ENCODE results near the gene NPIPB8. TPM values are rescaled to one million over a fixed set of nuclear protein-coding genes. Genes with fewer than 3 reads are reported as not detected.
"Not testable (repeated sequence)": the region's sequence is repeated elsewhere in the genome, so short reads cannot be mapped to it uniquely, and the experiment has no call there.

Gene NPIPB8
- total RNA-seq, 1 experiment from 2014 or later, result not detected

- Histone ChIP-seq H3K4me3 (ENCODE audit: low read depth in 2 of 2, low read length in 2 of 2) (no peak overlapping the region), H3K9me3 (ENCODE audit: control insufficient read depth, insufficient read depth, low read depth, low read length) (no peaks in the 10 kb centered on the region), H3K4me1 (ENCODE audit: control insufficient read depth, insufficient read depth, low read length) (no peaks in the 10 kb centered on the region; the same call in 1 of the 2 replicates), H3K36me3 (ENCODE audit: control insufficient read depth, insufficient read depth, low read length) (no peaks in the 10 kb centered on the region), H3K27me3 (ENCODE audit: control insufficient read depth, insufficient read depth, low read length) (no peaks in the 10 kb centered on the region), H3K27ac (ENCODE audit: low read length) (no peak overlapping the region)
- in situ Hi-C loops (cut with HindIII; ENCODE audit: low pct_unique_long_range_greater_than_20kb, low sequenced_read_pairs) (no loop called here), intact Hi-C loops (cut with micrococcal nuclease; ENCODE audit: unreplicated experiment) (no loop called here)
- TF ChIP-seq REST (IDR thresholded peaks at IDR 0.05; ENCODE audit: insufficient read depth in 1 of 2, low read depth in 2 of 2, low read length in 1 of 2) (no peak), SIN3A (IDR thresholded peaks at IDR 0.05; ENCODE audit: borderline replicate concordance, insufficient read depth, low read depth, low read length) (no peak), POLR2AphosphoS5 (IDR thresholded peaks at IDR 0.05; ENCODE audit: low read depth, low read length) (no peak)
- DNase-seq (ENCODE audit: low read depth, low spot score), result no peak
- ATAC-seq, result no peak
- ChIA-PET POLR2A (no interaction called here), CTCF (no interaction called here)
- no TSS peak for BruUV-seq (replicated peaks)
These were observed 31.4 kb upstream of the NPIPB8 start for GRCh38 chr16:28606291-28607115.

GRCh38 chr16:28607116-28607623 lies 30.7 kb upstream of the NPIPB8 start:
- Histone ChIP-seq H3K27me3 (ENCODE audit: control insufficient read depth, insufficient read depth, low read length) (no peaks in the 10 kb centered on the region), H3K36me3 (ENCODE audit: control insufficient read depth, insufficient read depth, low read length) (no peaks in the 10 kb centered on the region), H3K4me1 (ENCODE audit: control insufficient read depth, insufficient read depth, low read length) (no peaks in the 10 kb centered on the region; the same call in 1 of the 2 replicates), H3K27ac (ENCODE audit: low read length) (no peak overlapping the region), H3K9me3 (ENCODE audit: control insufficient read depth, insufficient read depth, low read depth, low read length) (no peaks in the 10 kb centered on the region), H3K4me3 (ENCODE audit: low read depth in 2 of 2, low read length in 2 of 2) (no peak overlapping the region)
- intact Hi-C loops (cut with micrococcal nuclease; ENCODE audit: unreplicated experiment) (no loop called here), in situ Hi-C loops (cut with HindIII; ENCODE audit: low pct_unique_long_range_greater_than_20kb, low sequenced_read_pairs) (no loop called here)
- ATAC-seq, result no peak
- CTCF ChIA-PET, result no interaction called here
- no peak for DNase-seq (ENCODE audit: low read depth, low spot score)
- POLR2A ChIA-PET, result no interaction called here
- no TSS peak for BruUV-seq (replicated peaks)
- TF ChIP-seq POLR2AphosphoS5 (IDR thresholded peaks at IDR 0.05; ENCODE audit: low read depth, low read length) (no peak), CTCF (IDR thresholded peaks at IDR 0.05) (no peak), REST (IDR thresholded peaks at IDR 0.05; ENCODE audit: insufficient read depth in 1 of 2, low read depth in 2 of 2, low read length in 1 of 2) (no peak), SIN3A (IDR thresholded peaks at IDR 0.05; ENCODE audit: borderline replicate concordance, insufficient read depth, low read depth, low read length) (no peak)

- CTCF ChIA-PET; in situ Hi-C loops (cut with HindIII; ENCODE audit: low pct_unique_long_range_greater_than_20kb, low sequenced_read_pairs): not testable (repeated sequence)
These were observed 30.0 kb upstream of the NPIPB8 start for GRCh38 chr16:28607681-28608495.

GRCh38 chr16:28608496-28608808 lies 29.4 kb upstream of the NPIPB8 start:
- intact Hi-C loops (cut with micrococcal nuclease; ENCODE audit: unreplicated experiment); H3K4me3 ChIP-seq (ENCODE audit: low read depth in 2 of 2, low read length in 2 of 2); H3K27ac ChIP-seq (ENCODE audit: low read length); ATAC-seq; in situ Hi-C loops (cut with HindIII; ENCODE audit: low pct_unique_long_range_greater_than_20kb, low sequenced_read_pairs); BruUV-seq (replicated peaks); H3K27me3 ChIP-seq (ENCODE audit: control insufficient read depth, insufficient read depth, low read length); DNase-seq (ENCODE audit: low read depth, low spot score); H3K9me3 ChIP-seq (ENCODE audit: control insufficient read depth, insufficient read depth, low read depth, low read length); H3K36me3 ChIP-seq (ENCODE audit: control insufficient read depth, insufficient read depth, low read length); CTCF ChIA-PET; POLR2A ChIA-PET; H3K4me1 ChIP-seq (ENCODE audit: control insufficient read depth, insufficient read depth, low read length): not testable (repeated sequence)

More at GRCh38 chr16:28607681-28608495, 30.0 kb upstream of the NPIPB8 start:
- POLR2A ChIA-PET; H3K27ac ChIP-seq (ENCODE audit: low read length); ATAC-seq; BruUV-seq (replicated peaks); H3K4me3 ChIP-seq (ENCODE audit: low read depth in 2 of 2, low read length in 2 of 2); H3K9me3 ChIP-seq (ENCODE audit: control insufficient read depth, insufficient read depth, low read depth, low read length); intact Hi-C loops (cut with micrococcal nuclease; ENCODE audit: unreplicated experiment); H3K27me3 ChIP-seq (ENCODE audit: control insufficient read depth, insufficient read depth, low read length); H3K4me1 ChIP-seq (ENCODE audit: control insufficient read depth, insufficient read depth, low read length); H3K36me3 ChIP-seq (ENCODE audit: control insufficient read depth, insufficient read depth, low read length); DNase-seq (ENCODE audit: low read depth, low spot score): not testable (repeated sequence)
